NCI-H226 (cell line): ENCODE data around the gene MRPS35.
"Not testable (repeated sequence)": the region's sequence is repeated elsewhere in the genome, so short reads cannot be mapped to it uniquely, and the experiment has no call there.

ENCODE experiments used
- DNase-seq: peaks from one replicate; pipeline ENCODE4 v3.0.0-alpha.2; 2015

MRPS35 gene

GRCh38 chr12:27709212-27709931 is 1.3 kb upstream of the MRPS35 start:
- DNase-seq: no peak

DNA sequence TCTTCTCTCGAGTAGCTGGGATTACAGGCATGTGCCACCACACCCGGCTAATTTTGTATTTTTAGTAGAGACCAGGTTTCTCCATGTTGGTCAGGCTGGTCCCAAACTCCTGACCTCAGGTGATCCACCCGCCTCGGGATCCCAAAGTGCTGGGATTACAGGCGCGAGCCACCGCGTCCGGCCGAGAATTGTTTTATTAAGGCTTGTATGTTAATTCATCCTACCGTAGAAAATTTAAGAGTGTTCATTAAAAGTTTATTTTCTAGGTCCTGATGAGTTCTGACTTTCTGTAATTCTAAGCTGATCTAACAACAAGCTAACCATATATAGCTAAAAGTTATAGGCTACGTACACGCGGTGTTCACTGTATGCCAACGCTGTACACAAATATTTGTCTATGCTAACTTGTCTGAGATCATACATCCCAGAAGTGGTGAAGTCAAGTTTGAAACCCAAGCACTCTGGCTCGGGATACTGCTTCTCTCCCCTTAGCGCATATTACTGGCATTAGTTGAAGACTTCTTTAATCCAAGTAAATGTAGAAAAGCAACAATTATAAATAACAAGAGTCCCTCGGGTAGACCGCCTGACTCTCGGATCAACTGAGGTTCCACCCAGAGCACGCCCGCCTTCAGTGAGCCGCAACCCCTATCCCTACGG is 570 bp upstream of the MRPS35 start:
- peak; percentile 6 for DNase-seq

DNA sequence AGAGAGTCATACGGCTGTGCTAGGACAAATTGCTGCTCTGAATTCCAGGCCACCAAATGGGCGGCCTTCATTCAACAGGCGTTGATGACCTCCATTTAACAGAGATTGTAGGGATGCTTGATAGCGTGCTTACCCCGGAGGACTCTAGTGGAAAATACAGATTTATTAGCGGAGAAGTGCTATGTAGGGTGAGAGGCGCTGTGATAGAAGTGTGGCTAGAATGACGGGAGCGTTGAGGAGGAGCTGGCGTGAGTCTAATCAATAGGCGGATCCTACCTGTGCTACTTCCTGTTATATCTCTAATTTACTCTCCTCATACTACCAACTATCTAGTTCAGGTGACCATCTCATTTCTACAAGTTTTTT is 668 bp downstream of the MRPS35 start:
- DNase-seq: no peak

DNA sequence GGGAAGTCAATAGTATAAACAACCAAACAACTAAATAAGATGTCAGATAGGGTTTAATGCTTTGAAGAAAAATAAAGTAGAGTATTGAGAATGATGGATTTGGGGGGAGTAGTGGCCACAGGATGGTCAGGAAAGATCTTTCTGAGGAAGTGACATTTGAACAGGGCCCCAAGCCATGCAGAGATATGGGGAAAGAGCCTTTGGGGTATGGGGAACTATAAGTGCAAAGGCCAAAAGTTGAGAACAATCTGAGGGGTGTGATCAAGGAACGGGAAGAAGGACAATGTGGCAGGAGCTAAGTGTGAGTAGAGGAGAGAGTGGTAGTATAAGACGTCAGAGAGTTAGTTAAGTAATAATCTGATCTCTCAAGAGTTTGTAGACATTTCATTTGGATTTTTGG is 1.3 kb downstream of the MRPS35 start:
- no peak for DNase-seq

DNA sequence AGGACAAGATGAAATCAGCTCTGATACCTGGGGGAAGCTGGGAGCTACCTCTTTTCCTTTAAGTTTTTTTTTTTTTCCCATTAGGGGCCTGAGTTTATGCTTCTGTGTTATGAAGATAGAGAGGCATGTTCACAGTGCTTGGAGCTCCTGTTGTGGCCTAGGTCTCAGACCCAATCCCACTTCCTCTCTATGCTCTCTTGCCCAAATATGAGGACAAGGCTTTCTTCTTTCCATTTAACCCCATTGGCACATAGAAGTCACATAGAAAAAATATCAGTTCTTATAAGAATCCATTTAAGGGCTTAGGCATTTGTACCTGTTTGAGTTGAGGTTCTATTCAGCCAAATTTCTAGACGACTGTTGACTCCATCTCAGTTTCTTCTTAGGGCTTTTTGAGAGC is 12.6 kb downstream of the MRPS35 start:
- no peak for DNase-seq

GRCh38 chr12:27730097-27730588 is 19.5 kb downstream of the MRPS35 start:
- no peak for DNase-seq

- DNase-seq: no peak
Measured at GRCh38 chr12:27732281-27732680, 21.6 kb downstream of the MRPS35 start.

DNA sequence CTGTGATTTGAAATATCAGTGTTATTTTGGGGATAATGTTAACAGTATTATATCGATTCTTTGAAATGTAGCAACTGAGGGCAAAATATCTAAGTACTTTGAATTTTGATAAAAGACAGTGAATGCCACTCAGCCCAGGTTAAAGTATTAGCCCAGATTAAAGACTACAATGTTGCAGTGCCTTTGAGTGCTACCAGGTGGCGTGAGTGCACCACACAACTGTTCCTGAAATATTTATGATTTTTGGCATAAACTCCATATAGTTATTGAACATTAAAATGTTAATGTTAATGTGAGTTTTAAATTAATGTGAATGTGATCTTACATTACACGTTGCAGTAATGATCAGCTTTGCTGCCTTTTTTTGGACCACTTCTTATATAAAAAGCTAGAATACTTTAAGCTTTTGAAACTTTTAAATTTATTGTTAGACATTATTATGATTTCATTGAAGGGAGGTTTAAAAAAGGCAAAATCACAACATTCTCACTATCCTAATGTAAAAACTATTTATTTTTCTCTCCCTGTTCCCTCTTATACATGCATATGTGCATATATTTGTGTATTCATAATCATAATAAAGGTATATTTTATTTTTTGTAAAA is 22.5 kb downstream of the MRPS35 start:
- DNase-seq: no peak

GRCh38 chr12:27733791-27734190 is 23.2 kb downstream of the MRPS35 start:
- DNase-seq: no peak

DNA sequence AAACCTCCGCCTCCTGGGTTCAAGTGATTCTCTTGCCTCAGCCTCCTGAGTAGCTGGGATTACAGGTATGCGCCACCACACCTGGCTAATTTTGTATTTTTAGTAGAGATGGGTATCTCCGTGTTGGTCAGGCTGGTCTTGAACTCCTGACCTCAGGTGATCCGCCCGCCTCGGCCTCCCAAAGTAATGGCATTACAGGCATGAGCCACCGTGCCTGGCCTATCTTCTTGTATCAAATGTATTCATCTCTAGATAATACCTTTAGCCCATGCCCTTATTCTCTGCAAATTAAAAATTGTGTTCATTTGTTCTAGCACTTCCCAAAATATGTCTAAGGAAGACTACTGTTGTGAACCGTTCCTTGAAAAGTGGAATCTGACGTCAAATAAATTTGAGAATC is 23.7 kb downstream of the MRPS35 start:
- not testable (repeated sequence) for DNase-seq

GRCh38 chr12:27743601-27744000 is 33.0 kb downstream of the MRPS35 start:
- DNase-seq: no peak

DNA sequence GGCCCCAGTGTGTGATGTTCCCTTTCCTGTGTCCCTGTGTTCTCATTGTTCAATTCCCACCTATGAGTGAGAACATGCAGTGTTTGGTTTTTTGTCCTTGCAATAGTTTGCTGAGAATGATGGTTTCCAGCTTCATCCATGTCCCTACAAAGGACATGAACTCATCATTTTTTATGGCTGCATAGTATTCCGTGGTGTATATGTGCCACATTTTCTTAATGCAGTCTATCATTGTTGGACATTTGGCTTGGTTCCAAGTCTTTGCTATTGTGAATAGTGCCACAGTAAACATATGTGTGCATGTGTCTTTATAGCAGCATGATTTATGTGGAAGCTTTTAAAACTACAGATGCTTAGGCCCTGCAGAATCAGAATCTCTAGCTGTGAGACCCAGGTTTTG is 35.1 kb downstream of the MRPS35 start:
- not testable (repeated sequence) for DNase-seq

- DNase-seq: no peak
Measured at GRCh38 chr12:27747111-27747820, 36.6 kb downstream of the MRPS35 start.

GRCh38 chr12:27751386-27752047 is 40.9 kb downstream of the MRPS35 start:
- no peak for DNase-seq

GRCh38 chr12:27754795-27755194 is 44.2 kb downstream of the MRPS35 start:
- DNase-seq: no peak

DNA sequence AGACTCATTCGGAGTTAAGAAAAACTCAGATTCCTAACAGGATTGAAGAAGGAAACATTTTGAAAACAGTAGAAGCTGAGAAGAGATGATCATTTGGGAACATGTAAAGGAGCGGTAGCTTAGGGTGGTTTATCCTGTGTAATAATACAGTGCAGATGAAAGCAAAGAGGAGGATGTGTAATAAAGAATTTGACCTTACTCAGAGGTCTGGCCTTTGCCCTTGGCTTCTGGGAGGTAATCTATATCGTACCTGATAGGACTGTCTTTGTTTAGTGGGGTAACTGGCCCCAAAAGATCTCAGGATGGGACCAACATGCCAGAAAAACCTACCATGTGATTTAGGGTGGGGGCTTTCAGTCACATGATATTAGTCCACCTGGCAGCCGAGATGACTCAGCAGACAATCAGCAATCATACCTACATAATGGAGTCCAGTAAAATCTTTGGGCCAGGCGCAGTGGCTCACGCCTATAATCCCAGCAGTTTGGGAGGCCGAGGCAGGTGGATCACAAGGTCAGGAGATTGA is 46.1 kb downstream of the MRPS35 start:
- DNase-seq: no peak

DNA sequence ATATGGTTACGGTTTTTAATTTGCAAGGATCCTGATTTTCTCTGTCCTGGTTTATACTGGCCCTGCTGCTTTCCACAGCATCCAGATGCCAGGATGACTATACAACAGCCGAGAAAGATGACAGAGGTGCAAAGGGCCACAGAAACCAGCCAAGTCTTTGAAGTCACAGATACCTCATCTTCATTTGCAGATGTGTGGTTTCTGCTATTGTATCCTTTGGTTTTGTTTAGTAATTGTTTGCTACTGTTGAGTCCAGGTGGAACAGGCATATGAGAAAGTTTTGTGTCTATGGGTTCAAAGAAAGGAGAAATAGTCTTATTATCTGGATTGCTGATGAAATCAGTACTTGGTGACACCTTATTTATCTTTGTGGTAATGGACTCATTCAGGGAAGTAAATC is 52.1 kb downstream of the MRPS35 start:
- no peak for DNase-seq

GRCh38 chr12:27766587-27766986 is 56.0 kb downstream of the MRPS35 start:
- no peak for DNase-seq

GRCh38 chr12:27769142-27769673 is 58.6 kb downstream of the MRPS35 start:
- DNase-seq: no peak

DNA sequence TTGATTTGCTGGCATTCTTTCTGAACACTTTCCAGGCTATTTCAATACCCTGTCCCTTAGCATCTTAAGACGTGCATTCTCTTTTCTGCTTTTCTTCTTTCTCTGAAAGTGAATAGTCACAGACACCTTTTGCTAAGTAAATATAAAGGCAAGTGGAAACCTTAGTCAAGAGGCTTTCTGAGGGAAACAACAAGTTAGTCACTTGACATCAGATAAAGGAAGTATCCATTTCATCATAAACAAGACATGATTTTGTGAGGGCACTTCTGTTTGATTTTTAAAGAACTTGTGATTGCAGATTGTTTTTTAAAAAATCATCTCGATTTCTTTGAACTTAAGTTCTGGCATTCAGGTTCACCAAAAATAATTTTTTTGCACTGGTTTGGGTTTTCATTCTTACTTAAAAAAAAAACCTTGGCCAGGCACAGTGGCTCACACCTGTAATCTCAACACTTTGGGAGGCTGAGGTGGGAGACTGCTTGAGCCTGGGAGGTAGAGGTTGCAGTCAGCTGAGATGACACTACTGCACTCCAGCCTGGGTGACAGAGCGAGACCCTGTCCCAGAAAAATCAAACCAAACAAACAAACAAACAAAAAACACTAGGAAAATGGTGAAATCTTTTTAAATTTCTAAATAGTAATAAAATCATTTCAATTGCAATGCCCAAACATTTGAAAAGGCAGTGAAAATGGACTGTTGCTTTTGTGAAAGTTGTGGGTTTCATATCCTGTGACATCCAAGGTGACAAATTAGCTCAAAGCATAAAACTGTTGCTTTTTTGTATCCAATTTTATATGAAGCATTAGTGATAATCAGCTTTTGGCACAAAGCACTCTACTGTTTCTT is 61.1 kb downstream of the MRPS35 start:
- no peak for DNase-seq

DNA sequence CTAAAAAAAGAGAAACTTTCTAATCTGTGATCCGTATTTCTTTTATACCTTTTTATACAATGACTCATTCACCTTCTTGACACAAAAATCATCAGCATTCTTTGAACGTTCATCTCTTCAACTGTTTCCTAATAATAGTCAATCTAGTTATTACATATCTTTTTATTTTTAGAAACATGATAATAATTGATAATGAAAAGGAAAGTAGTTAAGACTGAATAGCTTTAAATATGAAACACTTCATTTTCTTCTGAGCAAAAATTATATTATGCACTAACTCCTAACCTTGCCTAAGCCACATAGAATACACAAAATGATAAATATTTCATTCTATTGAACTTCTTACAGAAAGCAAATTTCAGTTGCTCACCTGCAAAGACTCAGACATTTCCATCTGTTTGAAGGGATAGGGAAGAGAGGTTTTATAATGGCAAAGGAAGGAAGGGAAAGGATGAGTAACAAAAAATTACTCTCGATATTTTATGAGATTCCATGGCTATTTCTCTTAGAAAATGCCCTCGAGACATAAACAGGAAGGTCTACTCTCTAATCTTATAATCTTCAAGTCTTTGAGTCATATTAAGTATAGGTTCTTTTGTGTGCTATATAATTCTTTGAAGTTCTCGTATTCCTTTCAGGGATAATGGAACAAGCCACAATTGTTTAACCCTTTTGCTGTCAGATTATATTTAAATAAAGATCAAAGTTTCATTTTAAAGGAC is 61.9 kb downstream of the MRPS35 start:
- DNase-seq: peak; percentile 27
